Neuronal stem cell (in vitro differentiated cells): ENCODE data around the gene DNAH17.

Source experiments
- DNase-seq: peaks from one replicate; pipeline ENCODE4 v3.0.0-alpha.2; 2013; ENCODE audit warnings: low spot score
- H2AFZ ChIP-seq: one replicate; pipeline ENCODE4 v1.6.1; 2013; ENCODE audit warnings: mild to moderate bottlenecking, low read length, inconsistent platforms
- H2AK5ac ChIP-seq: 2 replicates; pipeline ENCODE4 v1.6.1; 2013; ENCODE audit warnings: low read depth, mild to moderate bottlenecking, inconsistent platforms, low read length, moderate library complexity, mixed read lengths
- H2BK120ac ChIP-seq: 2 replicates; pipeline ENCODE4 v1.6.1; 2013; ENCODE audit warnings: low read depth, mild to moderate bottlenecking, inconsistent platforms, low read length, moderate library complexity, mixed read lengths
- H2BK12ac ChIP-seq: one replicate; pipeline ENCODE4 v1.6.1; 2013; ENCODE audit warnings: low read length, inconsistent platforms
- H2BK15ac ChIP-seq: 2 replicates; pipeline ENCODE4 v1.6.1; 2013; ENCODE audit warnings: mild to moderate bottlenecking, low read length, inconsistent platforms, mixed read lengths
- H2BK5ac ChIP-seq: one replicate; pipeline ENCODE4 v1.6.1; 2013; ENCODE audit warnings: inconsistent platforms, mild to moderate bottlenecking, low read length, moderate library complexity
- H3K14ac ChIP-seq: one replicate; pipeline ENCODE4 v1.6.1; 2013; ENCODE audit warnings: low read length, inconsistent platforms
- H3K18ac ChIP-seq: 2 replicates; pipeline ENCODE4 v1.6.1; 2013; ENCODE audit warnings: low read length, inconsistent platforms
- H3K23ac ChIP-seq: 2 replicates; pipeline ENCODE4 v1.6.1; 2013; ENCODE audit warnings: low read depth, mild to moderate bottlenecking, mixed read lengths, low read length, inconsistent platforms; ENCODE audit not compliant: poor library complexity
- H3K27ac ChIP-seq: replicated peaks from 3 replicates; pipeline ENCODE4 v1.5.1; 2013; ENCODE audit warnings: low read length, inconsistent platforms
- H3K27me3 ChIP-seq, 3 experiments: 2 replicates each; pipeline ENCODE4 v1.6.1; 2013; ENCODE audit warnings: low read length in 3 of 3, mild to moderate bottlenecking in 2 of 3, inconsistent platforms in 1 of 3, low read depth in 1 of 3, mixed read lengths in 1 of 3, moderate library complexity in 1 of 3; ENCODE audit not compliant: control insufficient read depth in 3 of 3, insufficient read depth in 3 of 3
- H3K36me3 ChIP-seq, 2 donors: replicated peaks in 1 of 2; 2 replicates each; pipeline ENCODE4 v1.6.1; 2013; ENCODE audit warnings: low read length in 2 of 2; ENCODE audit not compliant: control insufficient read depth in 2 of 2, insufficient read depth in 2 of 2
- H3K4ac ChIP-seq: 2 replicates; pipeline ENCODE4 v1.6.1; 2013; ENCODE audit warnings: inconsistent platforms, mild to moderate bottlenecking, low read length, moderate library complexity
- H3K4me1 ChIP-seq, 2 donors: 1 replicate in 1 of 2; 2 replicates in 1 of 2; pipeline ENCODE4 v1.6.1; 2013; ENCODE audit warnings: low read length in 2 of 2, low read depth in 1 of 2; ENCODE audit not compliant: control insufficient read depth in 2 of 2, insufficient read depth in 1 of 2
- H3K4me2 ChIP-seq: one replicate; pipeline ENCODE4 v1.6.1; 2013; ENCODE audit warnings: mild to moderate bottlenecking, low read length, inconsistent platforms; ENCODE audit not compliant: insufficient read depth, poor library complexity, severe bottlenecking
- H3K4me3 ChIP-seq, 2 donors: 2 replicates each; pipeline ENCODE4 v1.5.1; 2013; ENCODE audit warnings: low read length in 2 of 2, mild to moderate bottlenecking in 2 of 2, inconsistent platforms in 1 of 2, moderate library complexity in 1 of 2
- H3K79me1 ChIP-seq: one replicate; pipeline ENCODE4 v1.6.1; 2013; ENCODE audit warnings: low read depth, mild to moderate bottlenecking, inconsistent platforms, low read length, moderate library complexity
- H3K9ac ChIP-seq: one replicate; pipeline ENCODE4 v1.6.1; 2013; ENCODE audit warnings: mild to moderate bottlenecking, low read depth, low read length, inconsistent platforms; ENCODE audit not compliant: poor library complexity
- H3K9me3 ChIP-seq, 2 donors: replicated peaks in 1 of 2; 2 replicates each; pipeline versions ENCODE3 to v1.6.1; 2013; ENCODE audit warnings: low read length in 2 of 2, mild to moderate bottlenecking in 2 of 2, inconsistent platforms in 1 of 2, low read depth in 1 of 2, mixed read lengths in 1 of 2, moderate library complexity in 1 of 2; ENCODE audit not compliant: control insufficient read depth in 2 of 2, insufficient read depth in 1 of 2
- H4K8ac ChIP-seq: one replicate; pipeline ENCODE4 v1.6.1; 2013; ENCODE audit warnings: low read depth, mild to moderate bottlenecking, inconsistent platforms, low read length, moderate library complexity
- H4K91ac ChIP-seq: one replicate; pipeline ENCODE4 v1.6.1; 2013; ENCODE audit warnings: low read length, low read depth, mild to moderate bottlenecking, inconsistent platforms; ENCODE audit not compliant: poor library complexity
- WGBS, 2 donors: extraction: QIAGEN DNeasy Blood & Tissue Kit; methylation state at CpG; one replicate each; pipeline ENCODE4 v1.1.7; 2013; ENCODE audit warnings: missing lambda C conversion rate in 2 of 2, mixed read lengths in 1 of 2; ENCODE audit not compliant: insufficient read length in 2 of 2, insufficient replicate concordance in 1 of 2; ENCODE audit errors: extremely low coverage in 2 of 2; 5-methylcytosine and 5-hydroxymethylcytosine counted together

The DNAH17 gene

DNA sequence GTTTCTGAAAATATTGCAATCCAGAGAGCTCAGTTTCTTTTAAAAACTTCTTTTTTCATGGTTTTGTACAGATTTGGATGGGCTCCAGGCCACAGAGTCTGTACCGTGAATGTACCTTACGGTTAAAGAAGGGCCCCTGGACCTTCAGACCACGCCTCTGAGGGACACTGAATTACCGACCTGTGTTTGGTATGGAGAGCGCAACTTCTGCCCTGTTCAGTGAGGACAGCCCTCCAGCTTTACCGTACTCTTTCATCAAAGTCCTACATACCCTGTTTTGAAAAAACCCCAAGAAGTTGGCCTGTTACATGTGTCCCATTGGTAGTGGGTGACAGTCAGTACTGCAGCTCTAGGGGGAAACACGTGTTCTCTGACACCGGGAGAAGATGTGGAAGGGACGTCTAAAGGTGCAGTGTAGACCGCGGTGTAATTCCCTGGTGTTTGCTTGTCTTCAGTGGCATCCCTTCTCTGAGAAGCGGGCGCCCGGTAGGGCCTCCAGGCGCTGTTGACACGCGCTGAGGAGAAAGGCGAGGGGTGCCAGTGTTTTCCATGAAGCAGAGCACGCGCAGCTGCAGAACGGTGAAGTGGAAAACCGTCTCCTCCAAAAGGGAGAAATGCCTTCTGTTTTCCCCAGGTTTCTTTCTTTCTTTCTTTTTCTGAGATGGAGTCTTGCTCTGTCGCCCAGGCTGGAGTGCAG is 192.6 kb downstream of the DNAH17 start:
- Histone ChIP-seq H2AK5ac (no peak overlapping the region), H3K9me3 (no peaks in the 10 kb centered on the region), H3K79me1 (peaks cover 16% of the 10 kb centered on the region), H3K4me1 (peaks cover 17 to 19% of the 10 kb centered on the region in 2 donors), H3K4ac (no peak overlapping the region), H2AFZ (no peak overlapping the region), H3K27ac (no peak overlapping the region), H2BK5ac (no peak overlapping the region), H2BK15ac (no peak overlapping the region), H2BK12ac (no peak overlapping the region), H3K36me3 (peaks cover 0 to 57% of the 10 kb centered on the region in 2 donors), H3K4me3 (no peak overlapping the region), H3K23ac (no peak overlapping the region), H4K91ac (no peak overlapping the region), H3K4me2 (no peak overlapping the region), H3K9ac (no peak overlapping the region), H2BK120ac (no peak overlapping the region), H3K14ac (no peak overlapping the region), H4K8ac (no peak overlapping the region), H3K18ac (no peak overlapping the region), H3K27me3 (no peaks in the 10 kb centered on the region)
- DNase-seq: no peak
- WGBS, 2 donors: no CpG with 5 or more reads among the region's 23 CpGs

DNA sequence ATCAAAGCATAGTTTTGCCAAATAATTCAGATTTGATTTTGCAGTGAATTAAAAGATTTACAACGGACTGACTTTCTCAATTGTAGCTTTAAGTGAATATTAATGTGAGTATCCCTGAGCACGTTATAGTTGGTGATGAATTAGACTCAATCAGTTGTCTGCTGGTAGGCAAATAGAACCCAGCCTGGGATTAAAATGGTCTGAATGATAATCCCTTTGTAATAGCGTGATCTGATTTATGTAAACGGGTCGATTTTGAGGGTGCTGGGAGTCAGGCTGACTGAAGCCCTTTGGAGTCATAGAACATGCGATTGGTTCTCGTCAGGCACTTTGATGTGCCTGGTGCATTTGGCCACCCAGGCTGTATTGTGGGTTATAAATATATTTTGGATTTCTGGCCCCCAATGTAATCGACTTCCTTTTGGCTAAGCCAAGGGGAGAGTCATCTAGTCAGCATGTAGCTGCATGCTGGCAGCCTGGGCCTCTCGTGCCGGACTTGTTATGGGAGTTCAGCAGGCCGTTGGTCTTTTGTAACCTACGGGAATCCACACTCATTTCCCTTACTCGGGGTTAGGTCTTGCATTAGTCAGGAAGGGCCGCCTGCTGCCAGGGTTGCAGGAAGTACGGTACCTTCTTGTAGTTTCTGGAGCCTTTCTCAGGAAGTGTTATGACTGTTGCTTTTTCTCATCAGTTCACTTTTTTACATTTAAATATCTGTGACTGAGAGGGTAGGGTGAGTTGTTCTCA is 193.3 kb downstream of the DNAH17 start:
- no peak overlapping the region for H3K4ac ChIP-seq
- no peak overlapping the region for H2BK15ac ChIP-seq
- H3K4me2 ChIP-seq: no peak overlapping the region
- H3K4me3 ChIP-seq: no peak overlapping the region
- peaks cover 19 to 20% of the 10 kb centered on the region in 2 donors for H3K4me1 ChIP-seq
- H3K27me3 ChIP-seq: no peaks in the 10 kb centered on the region
- no peak for DNase-seq
- WGBS, 2 donors: no CpG with 5 or more reads among the region's 15 CpGs
- H4K91ac ChIP-seq: no peak overlapping the region
- no peak overlapping the region for H3K14ac ChIP-seq
- no peak overlapping the region for H2AFZ ChIP-seq
- H4K8ac ChIP-seq: no peak overlapping the region
- H3K9me3 ChIP-seq: no peaks in the 10 kb centered on the region
- H3K23ac ChIP-seq: no peak overlapping the region
- no peak overlapping the region for H2BK5ac ChIP-seq
- peaks cover 19% of the 10 kb centered on the region for H3K79me1 ChIP-seq
- peaks cover 0 to 57% of the 10 kb centered on the region in 2 donors for H3K36me3 ChIP-seq
- H2AK5ac ChIP-seq: no peak overlapping the region
- H3K9ac ChIP-seq: no peak overlapping the region
- no peak overlapping the region for H2BK12ac ChIP-seq
- H3K27ac ChIP-seq: no peak overlapping the region
- no peak overlapping the region for H3K18ac ChIP-seq
- H2BK120ac ChIP-seq: no peak overlapping the region

DNA sequence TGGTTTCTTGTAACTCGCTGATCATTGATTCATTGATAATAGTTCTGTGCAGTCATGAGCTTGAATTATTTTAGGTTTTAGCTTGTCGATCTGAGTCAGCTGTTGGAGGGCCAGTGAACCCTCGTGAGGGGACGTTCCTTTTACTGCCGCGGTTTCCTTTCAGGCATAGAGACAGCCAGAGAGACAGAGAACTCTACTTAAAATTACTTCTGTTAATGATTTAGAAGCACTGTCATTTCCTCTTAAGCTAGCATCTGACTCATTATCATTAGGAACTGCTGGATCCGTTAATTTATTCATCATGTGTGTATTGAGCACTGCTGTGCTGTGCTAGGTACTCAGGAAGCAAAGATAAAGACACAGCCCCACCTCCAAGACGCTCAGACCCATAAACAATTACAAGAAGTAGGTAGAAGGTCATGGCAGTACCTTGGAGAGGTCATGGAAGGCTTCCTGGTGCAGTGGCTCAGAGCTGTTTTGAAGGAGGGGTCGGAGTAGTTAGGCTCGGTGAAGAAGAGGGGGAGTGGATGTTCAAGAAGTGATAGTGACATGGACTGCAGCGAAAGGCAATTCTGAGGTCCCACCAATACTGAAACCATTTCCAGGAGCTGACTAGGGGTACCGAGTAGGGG is 195.5 kb downstream of the DNAH17 start:
- H3K18ac ChIP-seq: no peak overlapping the region
- peaks cover 19 to 24% of the 10 kb centered on the region in 2 donors for H3K4me1 ChIP-seq
- H3K4me2 ChIP-seq: no peak overlapping the region
- no peak overlapping the region for H3K27ac ChIP-seq
- H3K9me3 ChIP-seq: no peaks in the 10 kb centered on the region
- H3K9ac ChIP-seq: no peak overlapping the region
- H3K79me1 ChIP-seq: peaks cover 21% of the 10 kb centered on the region
- no peak overlapping the region for H3K4ac ChIP-seq
- no peak overlapping the region for H2AK5ac ChIP-seq
- H4K8ac ChIP-seq: no peak overlapping the region
- H2BK12ac ChIP-seq: no peak overlapping the region
- no CpG with 5 or more reads among the region's 12 CpGs for WGBS, 2 donors
- peaks cover 0 to 50% of the 10 kb centered on the region in 2 donors for H3K36me3 ChIP-seq
- no peak overlapping the region for H3K4me3 ChIP-seq
- H3K23ac ChIP-seq: no peak overlapping the region
- H3K14ac ChIP-seq: no peak overlapping the region
- no peak overlapping the region for H2BK5ac ChIP-seq
- H3K27me3 ChIP-seq: no peaks in the 10 kb centered on the region
- no peak overlapping the region for H2BK120ac ChIP-seq
- no peak for DNase-seq
- no peak overlapping the region for H2AFZ ChIP-seq
- H4K91ac ChIP-seq: no peak overlapping the region
- no peak overlapping the region for H2BK15ac ChIP-seq

DNA sequence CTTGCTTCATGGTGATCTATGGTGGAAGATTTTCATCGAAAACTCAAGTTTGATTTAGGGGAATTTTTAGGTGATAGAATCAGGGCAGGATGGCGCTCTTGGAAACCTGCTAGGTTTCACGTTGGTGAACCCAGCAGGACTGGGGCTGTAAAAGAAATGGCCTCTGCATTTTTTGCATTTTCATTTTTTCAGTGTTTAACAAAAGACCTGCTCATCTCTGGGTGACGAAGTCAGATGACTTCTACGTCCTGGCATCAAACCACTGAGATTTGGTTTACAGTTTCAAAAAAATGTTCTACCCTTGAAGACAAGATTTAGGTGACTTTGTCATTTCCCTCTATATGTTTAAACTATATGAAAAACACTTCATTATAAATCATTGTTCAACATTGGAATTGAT is 196.8 kb downstream of the DNAH17 start:
- Histone ChIP-seq H3K36me3 (peaks cover 0 to 39% of the 10 kb centered on the region in 2 donors), H3K4me3 (no peak overlapping the region), H4K8ac (no peak overlapping the region), H2AFZ (no peak overlapping the region), H4K91ac (no peak overlapping the region), H3K9me3 (no peaks in the 10 kb centered on the region), H3K79me1 (peaks cover 14% of the 10 kb centered on the region), H2AK5ac (no peak overlapping the region), H3K4me2 (no peak overlapping the region), H2BK15ac (no peak overlapping the region), H3K4me1 (peaks cover 15 to 29% of the 10 kb centered on the region in 2 donors), H3K18ac (no peak overlapping the region), H3K27ac (no peak overlapping the region), H2BK5ac (no peak overlapping the region), H3K4ac (no peak overlapping the region), H3K23ac (no peak overlapping the region), H2BK120ac (no peak overlapping the region), H2BK12ac (no peak overlapping the region), H3K9ac (no peak overlapping the region), H3K14ac (no peak overlapping the region), H3K27me3 (no peaks in the 10 kb centered on the region)
- DNase-seq: no peak
- no CpG with 5 or more reads among the region's 5 CpGs for WGBS, 2 donors
